Naive thymus-derived CD4-positive, alpha-beta T cell (primary cell): Measurements from ENCODE around the gene TNIK. TPM values are rescaled to one million over a fixed set of nuclear protein-coding genes. Genes with fewer than 3 reads are reported as not detected.

Experiments used
- ATAC-seq: fragments of 150-1000 bp; cut with Tn5 transposase; 2 replicates; pipeline ENCODE4 v1.10.0; 2021; ENCODE audit warnings: mild to moderate bottlenecking, moderate library complexity
- CTCF ChIA-PET: fragments of 350-600 bp; sonication (Branson Sonifier 250); formaldehyde crosslinking; loops from one replicate; lab custom pipeline; 2021; ENCODE audit warnings: antibody characterized with exemption; lab: Charles Lee
- POLR2A ChIA-PET: fragments of 350-600 bp; sonication (Branson Sonifier 250); formaldehyde crosslinking; loops from one replicate; lab custom pipeline; 2021; ENCODE audit warnings: antibody characterized with exemption, inconsistent platforms; lab: Charles Lee
- DNase-seq, 9 donors: peaks; one replicate each; pipeline versions ENCODE4 v3.0.0 to v3.0.0-alpha.2; 2020 to 2022; ENCODE audit warnings: mixed read lengths in 1 of 9
- H3K27ac ChIP-seq: one replicate; pipeline ENCODE4 v1.7.0; 2013; ENCODE audit warnings: mild to moderate bottlenecking, low read depth, low read length, moderate library complexity
- H3K27me3 ChIP-seq, 2 donors: one replicate each; pipeline ENCODE4 v1.7.0; 2013; ENCODE audit warnings: low read length in 2 of 2, mild to moderate bottlenecking in 2 of 2, moderate library complexity in 2 of 2; ENCODE audit not compliant: control insufficient read depth in 2 of 2, insufficient read depth in 2 of 2
- H3K36me3 ChIP-seq, 3 experiments: 1 replicate in 2 of 3; 2 replicates in 1 of 3; pipeline ENCODE4 v1.7.0; 2013; ENCODE audit warnings: low read length in 3 of 3, mild to moderate bottlenecking in 3 of 3, moderate library complexity in 1 of 3; ENCODE audit not compliant: insufficient read depth in 3 of 3, control insufficient read depth in 2 of 3
- H3K4me1 ChIP-seq, 2 donors: one replicate each; pipeline ENCODE4 v1.7.0; 2013; ENCODE audit warnings: low read length in 2 of 2, mild to moderate bottlenecking in 2 of 2, moderate library complexity in 1 of 2; ENCODE audit not compliant: control insufficient read depth in 2 of 2, insufficient read depth in 2 of 2
- H3K4me3 ChIP-seq: 2 replicates; pipeline ENCODE4 v1.7.0; 2013; ENCODE audit warnings: mild to moderate bottlenecking, low read length
- H3K9me3 ChIP-seq, 3 experiments: 1 replicate in 2 of 3; 2 replicates in 1 of 3; pipeline ENCODE4 v1.7.0; 2013; ENCODE audit warnings: low read length in 3 of 3; ENCODE audit not compliant: control insufficient read depth in 2 of 3
- H3K27ac Mint-ChIP-seq, 9 donors: one replicate each; pipeline ENCODE4 v1.8.0; 2020 to 2022; ENCODE audit warnings: mixed read lengths in 9 of 9, mild to moderate bottlenecking in 8 of 9, moderate library complexity in 5 of 9, inconsistent platforms in 2 of 9
- H3K27me3 Mint-ChIP-seq, 5 donors: one replicate each; pipeline ENCODE4 v1.8.0; 2021 to 2022; ENCODE audit warnings: mixed read lengths in 5 of 5, mild to moderate bottlenecking in 1 of 5
- H3K36me3 Mint-ChIP-seq, 5 donors: one replicate each; pipeline ENCODE4 v1.8.0; 2020 to 2022; ENCODE audit warnings: mixed read lengths in 5 of 5, mild to moderate bottlenecking in 3 of 5, inconsistent platforms in 1 of 5
- H3K4me1 Mint-ChIP-seq, 7 donors: one replicate each; pipeline ENCODE4 v1.8.0; 2020 to 2022; ENCODE audit warnings: mixed read lengths in 7 of 7, mild to moderate bottlenecking in 3 of 7, inconsistent platforms in 1 of 7
- H3K4me3 Mint-ChIP-seq, 10 donors: one replicate each; pipeline ENCODE4 v1.8.0; 2020 to 2022; ENCODE audit warnings: mild to moderate bottlenecking in 10 of 10, mixed read lengths in 10 of 10, moderate library complexity in 6 of 10, inconsistent platforms in 2 of 10
- H3K9me3 Mint-ChIP-seq, 11 donors: one replicate each; pipeline ENCODE4 v1.8.0; 2020 to 2022; ENCODE audit warnings: mixed read lengths in 11 of 11, mild to moderate bottlenecking in 4 of 11, inconsistent platforms in 1 of 11, moderate library complexity in 1 of 11
- intact Hi-C, 2 donors: fragments of 100-400 bp; cut with micrococcal nuclease; formaldehyde crosslinking; loops; one replicate each; pipeline ENCODE4 v1.15.1; 2023
- polyA plus RNA-seq, 2 donors: library from polyadenylated mRNA; unstranded; fragments of 300-500 nt; fragmentation: Illumina TruSeq; gene quantifications; one replicate each; pipeline ENCODE4 v1.2.3, GENCODE V29; 2021
- total RNA-seq, 6 experiments: library from RNA in 5 of 6; stranded (reverse) in 5 of 6; gene quantifications; 1 replicate in 5 of 6; 2 replicates in 1 of 6; pipeline ENCODE4 v1.2.3 and lab custom pipeline; 2021 to 2026

Gene TNIK
- total and polyA plus RNA-seq, 7 experiments from 2014 or later = 20.2 to 74.9 (median 66.3) TPM

DNA sequence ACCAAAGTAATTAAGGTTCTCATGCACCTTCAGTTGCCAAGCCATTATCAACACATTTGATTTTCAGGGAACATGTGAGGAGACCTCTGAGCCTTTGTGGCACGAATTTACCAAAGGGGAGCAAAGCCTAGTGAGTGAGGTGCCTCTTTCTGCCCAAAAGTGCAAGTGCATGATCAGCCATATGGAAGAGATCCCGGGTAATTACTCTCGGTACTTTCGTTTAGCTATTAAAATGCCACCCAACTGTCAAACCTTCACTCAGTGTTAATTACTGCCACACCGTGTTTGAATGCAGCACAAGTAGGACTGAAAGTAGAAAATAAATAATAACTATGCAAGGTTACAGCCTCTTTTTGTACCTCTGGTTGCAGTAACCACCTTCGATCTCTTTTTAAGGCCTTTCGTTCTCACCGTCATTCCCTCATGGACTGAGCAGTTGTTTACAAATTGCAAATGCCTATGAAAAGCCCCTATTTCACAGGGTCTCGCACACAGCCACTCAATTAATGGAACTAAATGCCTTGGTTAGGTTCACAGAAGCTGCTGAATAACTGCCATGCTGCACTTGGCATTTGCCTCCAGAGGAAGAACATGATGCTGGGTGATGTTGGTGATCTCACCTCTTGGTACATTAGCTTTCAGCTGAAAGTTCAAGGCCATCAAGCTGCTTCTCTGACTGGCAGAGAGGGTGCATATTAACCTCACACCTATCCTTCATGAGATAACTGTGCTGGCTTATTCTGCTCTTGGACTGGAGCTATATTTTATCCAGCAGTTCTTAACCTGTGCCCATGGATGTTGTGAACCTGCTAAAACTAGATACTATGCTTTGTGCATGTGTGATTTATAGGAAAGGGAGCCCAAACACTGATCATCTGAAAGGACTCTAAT, 69.9 kb downstream of the TNIK start:
- H3K36me3 ChIP-seq = no peaks in the 10 kb centered on the region
- Mint-ChIP-seq H3K36me3 (peaks cover 0 to 52% (median 38%) of the 10 kb centered on the region in 5 donors), H3K4me3 (no peak overlapping the region), H3K27ac (no peak overlapping the region), H3K4me1 (peaks cover 9 to 81% (median 70%) of the 10 kb centered on the region in 7 donors), H3K27me3 (no peaks in the 10 kb centered on the region), H3K9me3 (peaks cover 0 to 33% (median 13%) of the 10 kb centered on the region in 11 donors)
- ChIA-PET CTCF (no interaction called here), POLR2A (no interaction called here)
- H3K27me3 ChIP-seq = no peaks in the 10 kb centered on the region
- H3K4me3 ChIP-seq = no peak overlapping the region
- peaks cover 0 to 14% (median 4%) of the 10 kb centered on the region in 3 experiments for H3K9me3 ChIP-seq
- ATAC-seq (no peak), DNase-seq (no peak)
- intact Hi-C loops = loop anchor here in 1 of 2 donors (2.0 kb wide), 1 partner anchor 13 kb away; no protein-coding TSS in a partner anchor
- no peak overlapping the region for H3K27ac ChIP-seq
- H3K4me1 ChIP-seq = peaks cover 1 to 3% of the 10 kb centered on the region in 2 donors

DNA sequence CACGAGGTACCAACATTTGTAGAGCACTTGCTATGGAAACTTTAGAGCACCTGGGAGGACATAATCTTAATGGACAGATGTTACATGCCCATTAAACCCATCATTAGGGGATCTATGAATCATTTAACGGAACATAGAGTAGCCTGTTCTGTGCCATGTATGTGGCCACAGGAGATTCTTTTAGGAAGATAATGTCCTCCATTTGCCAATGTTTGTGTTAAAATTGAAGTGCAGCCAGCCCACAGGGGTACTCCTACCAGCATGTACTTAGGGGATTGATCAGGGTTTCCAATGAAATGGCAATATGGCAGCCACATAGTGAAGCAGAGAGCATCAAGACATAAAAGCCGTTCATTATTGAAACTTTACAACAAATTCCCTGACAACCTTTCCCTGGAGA, 70.7 kb downstream of the TNIK start:
- intact Hi-C loops = loop anchor here in 1 of 2 donors (5.0 kb wide), 1 partner anchor 188 kb away; no protein-coding TSS in a partner anchor
- ChIA-PET POLR2A (no interaction called here), CTCF (no interaction called here)
- H3K4me1 ChIP-seq = peaks cover 3 to 4% of the 10 kb centered on the region in 2 donors
- H3K4me3 ChIP-seq = no peak overlapping the region
- H3K4me1 Mint-ChIP-seq = peaks cover 15 to 81% (median 75%) of the 10 kb centered on the region in 7 donors
- DNase-seq (no peak), ATAC-seq (no peak)
- no peaks in the 10 kb centered on the region for H3K27me3 ChIP-seq
- H3K9me3 Mint-ChIP-seq = peaks cover 0 to 33% (median 13%) of the 10 kb centered on the region in 11 donors
- H3K9me3 ChIP-seq = peaks cover 0 to 14% (median 4%) of the 10 kb centered on the region in 3 experiments
- H3K27ac ChIP-seq = no peak overlapping the region
- no peaks in the 10 kb centered on the region for H3K27me3 Mint-ChIP-seq
- no peak overlapping the region for H3K27ac Mint-ChIP-seq
- no peaks in the 10 kb centered on the region for H3K36me3 ChIP-seq
- peak overlapping the region in 1 of 10 donors; percentile 33 for H3K4me3 Mint-ChIP-seq
- peaks cover 0 to 50% (median 31%) of the 10 kb centered on the region in 5 donors for H3K36me3 Mint-ChIP-seq

DNA sequence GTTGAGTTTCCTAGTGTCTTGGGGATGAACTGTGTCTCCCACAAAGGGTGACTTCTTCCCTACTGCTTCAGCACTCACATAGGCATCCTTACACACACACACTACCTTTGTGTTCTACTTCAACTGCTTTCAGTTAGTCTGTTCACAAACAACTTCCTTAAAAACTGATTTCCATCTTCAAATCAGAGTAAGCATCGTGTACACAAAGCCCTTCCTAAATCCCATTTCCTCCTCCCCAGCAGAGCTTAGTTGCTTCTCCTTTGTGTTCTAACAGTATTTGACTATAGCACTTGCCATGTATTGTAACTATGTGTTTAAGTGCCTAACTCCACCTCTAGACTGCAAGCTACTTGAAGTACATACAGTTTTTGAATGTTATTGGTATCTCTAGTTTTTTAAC, 71.7 kb downstream of the TNIK start:
- H3K4me3 Mint-ChIP-seq = peak overlapping the region in 1 of 10 donors; percentile 2
- intact Hi-C loops = loop anchor here in 1 of 2 donors (5.0 kb wide), 1 partner anchor 189 kb away; no protein-coding TSS in a partner anchor

DNA sequence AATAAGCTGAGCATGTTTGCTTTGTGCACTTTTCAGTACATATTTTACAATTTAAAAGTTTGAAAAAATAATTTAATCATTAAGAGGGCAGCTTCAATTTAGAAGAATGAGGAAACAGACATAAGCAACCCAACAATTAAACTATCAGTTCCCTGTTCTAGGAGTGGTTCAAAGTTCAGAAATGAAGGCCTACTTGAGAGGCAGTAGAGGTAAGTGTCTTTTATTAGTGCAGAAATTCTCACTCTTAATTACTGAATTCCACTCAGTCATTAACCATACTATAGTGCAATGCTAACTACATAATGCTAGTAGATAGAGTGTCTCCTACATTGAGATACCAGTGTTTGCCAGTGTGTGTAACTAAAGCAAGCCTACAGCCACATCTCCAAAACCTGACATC, 73.1 kb downstream of the TNIK start:
- Mint-ChIP-seq H3K36me3 (peaks cover 0 to 36% (median 17%) of the 10 kb centered on the region in 5 donors), H3K4me1 (peaks cover 23 to 93% (median 90%) of the 10 kb centered on the region in 7 donors), H3K27me3 (no peaks in the 10 kb centered on the region), H3K4me3 (no peak overlapping the region), H3K9me3 (peaks cover 2 to 15% (median 10%) of the 10 kb centered on the region in 11 donors), H3K27ac (no peak overlapping the region)
- Histone ChIP-seq H3K27me3 (no peaks in the 10 kb centered on the region), H3K27ac (no peak overlapping the region), H3K9me3 (peaks cover 0 to 11% (median 4%) of the 10 kb centered on the region in 3 experiments), H3K4me1 (peaks cover 4 to 12% of the 10 kb centered on the region in 2 donors), H3K36me3 (no peaks in the 10 kb centered on the region), H3K4me3 (no peak overlapping the region)
- no peak for ATAC-seq
- intact Hi-C loops = loop anchor here (2.0 to 5.0 kb wide), 2 partner anchors 14 to 190 kb away; no protein-coding TSS in a partner anchor
- ChIA-PET CTCF (no interaction called here), POLR2A (no interaction called here)
- no peak for DNase-seq

More for the DNA sequence above, 71.7 kb downstream of the TNIK start:
- Histone ChIP-seq H3K4me1 (peaks cover 4 to 12% of the 10 kb centered on the region in 2 donors), H3K27ac (no peak overlapping the region), H3K4me3 (no peak overlapping the region), H3K36me3 (no peaks in the 10 kb centered on the region), H3K9me3 (peaks cover 0 to 14% (median 4%) of the 10 kb centered on the region in 3 experiments), H3K27me3 (no peaks in the 10 kb centered on the region)
- no peaks in the 10 kb centered on the region for H3K27me3 Mint-ChIP-seq
- ChIA-PET POLR2A (no interaction called here), CTCF (no interaction called here)
- ATAC-seq (no peak), DNase-seq (no peak)
- H3K9me3 Mint-ChIP-seq = peaks cover 3 to 26% (median 13%) of the 10 kb centered on the region in 11 donors
- peaks cover 23 to 83% (median 79%) of the 10 kb centered on the region in 7 donors for H3K4me1 Mint-ChIP-seq
- peaks cover 0 to 42% (median 26%) of the 10 kb centered on the region in 5 donors for H3K36me3 Mint-ChIP-seq
- peak overlapping the region in 1 of 9 donors; percentile 37 for H3K27ac Mint-ChIP-seq

DNA sequence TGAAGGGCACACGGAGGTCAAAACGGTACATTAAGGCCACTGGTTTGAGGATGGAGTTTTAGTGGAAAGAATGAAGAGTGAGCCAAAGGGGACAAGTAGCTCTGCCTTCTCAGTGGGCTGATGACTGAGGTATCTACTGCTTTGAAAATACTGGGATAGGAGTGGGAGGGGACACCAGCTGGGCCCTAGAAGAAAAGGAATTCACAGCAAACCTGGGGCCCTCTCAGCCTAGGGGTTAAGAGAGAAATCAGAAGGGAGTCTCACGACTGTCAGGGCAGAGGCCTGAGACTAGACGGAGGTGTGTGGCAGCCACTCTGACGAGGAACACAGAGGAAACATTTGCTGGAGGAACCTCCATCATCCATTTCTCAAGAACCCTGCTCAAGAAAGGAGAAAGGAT, 75.1 kb downstream of the TNIK start:
- H3K4me1 ChIP-seq = peaks cover 4 to 17% of the 10 kb centered on the region in 2 donors
- Mint-ChIP-seq H3K36me3 (peaks cover 0 to 22% (median 4%) of the 10 kb centered on the region in 5 donors), H3K4me3 (peak overlapping the region in 2 of 10 donors; percentile 1 to 59), H3K4me1 (peaks cover 24 to 97% (median 90%) of the 10 kb centered on the region in 7 donors), H3K9me3 (peaks cover 0 to 5% (median 0%) of the 10 kb centered on the region in 11 donors), H3K27ac (peak overlapping the region in 1 of 9 donors; percentile 27), H3K27me3 (no peaks in the 10 kb centered on the region)
- CTCF ChIA-PET = no interaction called here
- H3K27ac ChIP-seq = no peak overlapping the region
- POLR2A ChIA-PET = interaction anchor here (0.7 kb wide), 1 partner anchor 17 kb away, joined by 4 read pairs; no protein-coding TSS in a partner anchor
- no peaks in the 10 kb centered on the region for H3K27me3 ChIP-seq
- DNase-seq (no peak), ATAC-seq (no peak)
- H3K9me3 ChIP-seq = no peaks in the 10 kb centered on the region
- no peaks in the 10 kb centered on the region for H3K36me3 ChIP-seq
- intact Hi-C loops = loop anchor here in 1 of 2 donors (5.0 kb wide), 1 partner anchor 192 kb away; no protein-coding TSS in a partner anchor
- no peak overlapping the region for H3K4me3 ChIP-seq

DNA sequence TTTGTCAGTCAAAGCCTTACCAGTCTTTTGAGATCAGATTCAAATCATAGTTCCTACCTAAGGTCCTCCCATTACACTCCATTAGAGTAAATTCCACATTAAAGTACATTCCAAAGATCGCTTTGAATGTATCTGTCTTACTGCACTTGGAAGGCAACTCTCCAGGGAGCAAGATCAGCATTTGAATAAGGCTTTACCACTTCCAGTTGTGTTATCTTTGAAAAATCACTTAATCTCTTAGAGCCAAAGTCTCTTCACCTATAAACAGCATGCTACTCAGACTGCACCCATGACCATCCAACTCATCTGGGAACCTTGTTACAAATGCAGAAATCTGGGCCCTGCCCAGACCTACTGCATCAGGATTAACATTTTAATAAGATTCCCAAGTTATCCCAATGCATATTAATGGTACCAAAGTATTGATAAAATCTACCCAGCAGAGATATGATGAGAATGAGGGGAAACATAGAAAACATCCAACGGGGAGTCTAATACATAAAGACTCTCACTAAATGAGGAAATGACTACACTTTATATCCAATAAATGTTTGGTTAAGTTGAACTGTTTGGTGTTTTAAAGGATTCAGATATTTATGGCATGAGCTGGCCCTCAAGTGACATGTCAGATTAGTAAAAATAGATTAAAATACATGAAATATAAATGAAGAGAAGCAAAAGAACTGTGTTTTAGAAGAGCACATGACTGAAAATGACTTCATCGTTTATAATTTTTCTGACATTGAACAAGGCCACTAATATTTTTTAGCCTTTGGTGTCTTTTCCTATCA, 75.9 kb downstream of the TNIK start:
- H3K4me1 Mint-ChIP-seq = peaks cover 31 to 96% (median 88%) of the 10 kb centered on the region in 7 donors
- H3K27ac Mint-ChIP-seq = peak overlapping the region in 4 of 9 donors; percentile 10 to 35 (median 18)
- no peak overlapping the region for H3K27ac ChIP-seq
- intact Hi-C loops = no loop called here
- peaks cover 0 to 5% (median 0%) of the 10 kb centered on the region in 11 donors for H3K9me3 Mint-ChIP-seq
- CTCF ChIA-PET = no interaction called here
- H3K4me3 ChIP-seq = no peak overlapping the region
- no peaks in the 10 kb centered on the region for H3K27me3 Mint-ChIP-seq
- POLR2A ChIA-PET = interaction anchor here (0.7 kb wide), 1 partner anchor 18 kb away, joined by 4 read pairs; no protein-coding TSS in a partner anchor
- H3K36me3 ChIP-seq = no peaks in the 10 kb centered on the region
- peak overlapping the region in 2 of 10 donors; percentile 1 to 7 for H3K4me3 Mint-ChIP-seq
- no peaks in the 10 kb centered on the region for H3K9me3 ChIP-seq
- H3K36me3 Mint-ChIP-seq = peaks cover 0 to 16% (median under 1%) of the 10 kb centered on the region in 5 donors
- DNase-seq = no peak
- H3K27me3 ChIP-seq = no peaks in the 10 kb centered on the region
- no peak for ATAC-seq
- H3K4me1 ChIP-seq = peaks cover 4 to 13% of the 10 kb centered on the region in 2 donors
